HL-60 (cell line): Measurements from ENCODE around the gene ADGRF5.

Experiments used
- DNase-seq, 2 experiments: peaks; one replicate each; pipeline ENCODE4 v3.0.0-alpha.2; 2010 to 2020; ENCODE audit warnings: low read depth in 1 of 2, low spot score in 1 of 2
- H3K27ac ChIP-seq: fragments of 250-450 bp; sonication (Bioruptor Pico); replicated peaks from 2 replicates; pipeline ENCODE4 v1.5.1; 2020; ENCODE audit warnings: mild to moderate bottlenecking, moderate library complexity
- H3K27me3 ChIP-seq: fragments of 250-450 bp; sonication (Bioruptor Pico); 2 replicates; pipeline ENCODE4 v1.5.1; 2021; ENCODE audit warnings: mild to moderate bottlenecking, moderate library complexity; ENCODE audit not compliant: insufficient read depth, poor library complexity, severe bottlenecking
- H3K4me3 ChIP-seq: replicated peaks from 2 replicates; pipeline ENCODE4 v1.5.1; 2011; ENCODE audit warnings: mild to moderate bottlenecking, control low read depth, low read length; ENCODE audit not compliant: insufficient read depth
- CTCF ChIP-seq: IDR thresholded peaks from one replicate; pipeline ENCODE4 v1.5.1; 2011; ENCODE audit warnings: low read length, control low read depth, inconsistent platforms; ENCODE audit not compliant: insufficient read depth
- GABPA ChIP-seq: IDR thresholded peaks from 2 replicates; pipeline ENCODE4 v1.6.1; 2012; ENCODE audit warnings: low read depth
- POLR2AphosphoS5 ChIP-seq: IDR thresholded peaks from 2 replicates; pipeline ENCODE4 v1.6.1; 2012; ENCODE audit warnings: low read depth
- REST ChIP-seq: IDR thresholded peaks from 2 replicates; pipeline ENCODE4 v1.6.1; 2012; ENCODE audit warnings: low read depth; ENCODE audit not compliant: insufficient replicate concordance
- SPI1 ChIP-seq: IDR thresholded peaks from 2 replicates; pipeline ENCODE4 v1.6.1; 2012; ENCODE audit warnings: low read depth, mild to moderate bottlenecking, borderline replicate concordance

ADGRF5 gene

GRCh38 chr6:46903175-46903574 is 18.6 kb downstream of the ADGRF5 start:
- no peak for DNase-seq
- Histone ChIP-seq H3K27ac (no peak overlapping the region), H3K4me3 (no peak overlapping the region), H3K27me3 (no peaks in the 10 kb centered on the region)
- TF ChIP-seq GABPA (no peak), SPI1 (no peak), POLR2AphosphoS5 (no peak), CTCF (no peak), REST (no peak)

GRCh38 chr6:46901882-46902314 is 19.8 kb downstream of the ADGRF5 start:
- H3K4me3 ChIP-seq, result no peak overlapping the region
- TF ChIP-seq POLR2AphosphoS5 (no peak), REST (no peak), CTCF (no peak), GABPA (no peak), SPI1 (no peak)
- no peak overlapping the region for H3K27ac ChIP-seq
- DNase-seq, result no peak
- H3K27me3 ChIP-seq, result no peaks in the 10 kb centered on the region

- DNase-seq, result no peak
- no peak overlapping the region for H3K27ac ChIP-seq
- no peak overlapping the region for H3K4me3 ChIP-seq
- H3K27me3 ChIP-seq, result no peaks in the 10 kb centered on the region
- no peak for TF ChIP-seq SPI1
- TF ChIP-seq CTCF, result no peak
- TF ChIP-seq GABPA, result no peak
These were observed 21.5 kb downstream of the ADGRF5 start for GRCh38 chr6:46900266-46900665.

- Histone ChIP-seq H3K27me3 (no peaks in the 10 kb centered on the region), H3K4me3 (no peak overlapping the region), H3K27ac (no peak overlapping the region)
- DNase-seq, result no peak
- no peak for TF ChIP-seq REST
- TF ChIP-seq GABPA, result no peak
- no peak for TF ChIP-seq CTCF
- TF ChIP-seq SPI1, result no peak
- no peak for TF ChIP-seq POLR2AphosphoS5
These were observed 22.1 kb downstream of the ADGRF5 start for GRCh38 chr6:46899659-46900058.
